GM18870 (cell line): Measurements from ENCODE around the gene KIT.

Source experiments
- ATAC-seq: cut with Tn5 transposase; IDR thresholded peaks from one replicate; pipeline ENCODE4 v1.9.1; 2021; ENCODE audit warnings: moderate library complexity; ENCODE audit not compliant: unreplicated experiment

KIT gene

GRCh38 chr4:54659749-54660535 lies 2.2 kb downstream of the KIT start:
- no peak for ATAC-seq

DNA sequence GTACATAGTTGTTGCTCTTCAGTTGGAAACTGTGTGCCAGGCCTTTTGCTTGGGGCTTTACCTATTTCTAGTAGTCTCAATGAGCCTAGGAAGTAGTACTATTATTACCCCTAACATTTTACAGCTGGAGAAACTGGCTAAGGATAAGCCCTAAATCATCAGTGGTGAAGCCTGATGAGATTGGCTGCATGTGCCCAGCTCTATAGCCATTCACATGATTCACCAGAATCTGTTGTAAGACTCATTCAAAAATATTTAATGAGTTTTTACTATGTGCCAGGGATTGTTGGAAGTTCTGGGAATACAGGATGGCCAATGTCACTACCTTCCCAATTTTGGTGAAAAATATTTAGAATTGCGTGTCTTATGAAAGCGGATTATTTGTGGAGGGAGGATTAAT lies 2.8 kb downstream of the KIT start:
- ATAC-seq: no peak

DNA sequence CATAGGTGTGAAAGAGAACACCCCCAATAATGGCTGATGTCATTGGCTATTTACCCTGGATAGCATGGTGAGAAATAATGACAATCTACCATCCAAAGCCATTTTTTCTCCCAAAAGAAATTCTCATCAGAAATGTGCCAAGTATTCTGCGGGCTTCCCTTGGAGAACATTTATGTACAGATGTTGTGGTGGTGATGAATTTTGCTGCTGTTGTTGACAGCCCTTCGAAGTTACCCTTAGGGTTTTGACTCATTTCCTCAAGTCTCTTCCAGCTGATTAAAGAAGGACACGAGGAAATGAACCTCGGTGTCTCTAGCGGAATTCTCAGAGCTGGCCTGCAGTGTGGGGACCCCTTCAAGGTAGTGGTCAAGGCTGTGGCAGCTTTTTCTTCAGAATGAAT lies 3.4 kb downstream of the KIT start:
- ATAC-seq: no peak

GRCh38 chr4:54661686-54662085 lies 3.9 kb downstream of the KIT start:
- ATAC-seq: no peak

DNA sequence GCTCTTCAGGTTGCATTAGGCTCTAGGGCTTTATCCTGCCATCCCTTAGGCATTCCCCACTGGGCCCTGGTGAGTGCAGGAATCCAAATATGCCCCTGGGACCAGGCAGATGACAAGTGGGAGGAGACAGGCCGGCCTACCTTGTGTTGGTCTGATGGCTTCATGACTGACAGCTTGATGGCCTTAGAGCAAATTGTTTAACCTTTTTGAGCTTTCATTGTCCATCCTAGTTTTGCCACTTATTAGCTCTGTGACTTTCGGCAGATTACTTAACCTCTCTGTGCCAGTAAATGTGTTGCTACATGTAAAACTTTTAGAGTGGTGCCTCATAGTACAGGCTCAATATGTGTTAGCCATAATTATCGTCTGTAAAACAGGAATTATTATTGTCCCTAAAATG lies 4.4 kb downstream of the KIT start:
- ATAC-seq: no peak

- no peak for ATAC-seq
Observed at GRCh38 chr4:54662901-54663585, 5.3 kb downstream of the KIT start.

DNA sequence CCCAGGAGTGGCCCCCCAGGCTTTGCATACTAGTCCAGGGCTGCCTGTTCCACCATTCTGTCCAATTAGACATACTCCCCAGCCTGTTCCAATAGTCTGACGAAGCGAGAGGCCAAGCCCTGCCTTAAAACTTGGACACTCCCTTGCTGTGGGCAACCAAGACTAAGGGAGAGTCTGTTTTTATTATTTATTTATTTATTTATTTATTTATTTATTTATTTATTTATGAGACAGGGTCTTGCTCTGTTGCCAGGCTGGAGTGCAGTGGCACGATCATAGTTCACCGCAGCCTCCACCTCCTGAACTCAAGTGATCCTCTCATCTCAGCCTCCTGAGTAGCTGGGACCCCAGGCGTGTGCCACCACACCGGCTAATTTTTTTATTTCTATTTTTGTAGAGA lies 6.6 kb downstream of the KIT start:
- no peak for ATAC-seq

- no peak for ATAC-seq
Observed at GRCh38 chr4:54668014-54668611, 10.4 kb downstream of the KIT start.

GRCh38 chr4:54669831-54670230 lies 12.1 kb downstream of the KIT start:
- no peak for ATAC-seq

- ATAC-seq: no peak
Observed at GRCh38 chr4:54675721-54676461, 18.1 kb downstream of the KIT start.

DNA sequence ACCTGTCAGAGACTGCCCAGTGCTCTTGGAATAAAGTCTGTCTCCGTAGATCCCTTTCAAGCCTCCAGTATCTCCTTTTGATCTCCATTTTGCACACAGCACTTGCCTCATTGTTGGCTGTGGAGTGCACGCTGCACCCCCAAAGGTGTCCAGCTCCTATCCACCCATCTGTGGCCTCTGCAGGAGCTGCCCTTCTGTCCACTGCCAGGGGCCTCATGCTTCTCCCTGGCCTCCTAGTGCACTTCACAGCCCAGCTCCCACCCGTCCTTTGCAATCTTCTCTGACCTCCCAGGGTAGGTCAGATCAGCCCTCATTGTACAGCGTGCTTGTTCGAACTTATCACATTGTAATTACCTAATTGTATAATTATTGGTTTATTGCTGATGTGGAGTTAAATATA lies 18.9 kb downstream of the KIT start:
- ATAC-seq: no peak

DNA sequence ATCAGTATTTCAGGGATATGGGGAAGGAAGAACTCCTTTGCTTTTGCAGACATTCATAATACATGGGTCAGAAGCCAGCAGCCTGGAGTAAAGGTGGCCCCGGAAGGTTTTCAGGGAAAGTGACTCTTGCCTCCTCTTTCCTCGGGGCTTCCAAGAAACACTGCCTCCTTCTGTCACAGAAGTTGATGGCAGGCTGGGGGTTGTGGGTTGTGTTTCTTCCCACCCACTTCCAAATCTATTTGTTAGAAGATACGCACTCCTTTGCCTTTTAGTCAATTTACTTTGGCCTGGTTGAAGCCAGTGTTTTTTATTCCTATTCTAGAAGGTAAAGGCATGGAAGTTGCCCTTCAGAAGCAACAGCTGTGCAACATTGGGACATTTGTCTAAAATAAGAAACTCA lies 19.7 kb downstream of the KIT start:
- ATAC-seq: no peak

DNA sequence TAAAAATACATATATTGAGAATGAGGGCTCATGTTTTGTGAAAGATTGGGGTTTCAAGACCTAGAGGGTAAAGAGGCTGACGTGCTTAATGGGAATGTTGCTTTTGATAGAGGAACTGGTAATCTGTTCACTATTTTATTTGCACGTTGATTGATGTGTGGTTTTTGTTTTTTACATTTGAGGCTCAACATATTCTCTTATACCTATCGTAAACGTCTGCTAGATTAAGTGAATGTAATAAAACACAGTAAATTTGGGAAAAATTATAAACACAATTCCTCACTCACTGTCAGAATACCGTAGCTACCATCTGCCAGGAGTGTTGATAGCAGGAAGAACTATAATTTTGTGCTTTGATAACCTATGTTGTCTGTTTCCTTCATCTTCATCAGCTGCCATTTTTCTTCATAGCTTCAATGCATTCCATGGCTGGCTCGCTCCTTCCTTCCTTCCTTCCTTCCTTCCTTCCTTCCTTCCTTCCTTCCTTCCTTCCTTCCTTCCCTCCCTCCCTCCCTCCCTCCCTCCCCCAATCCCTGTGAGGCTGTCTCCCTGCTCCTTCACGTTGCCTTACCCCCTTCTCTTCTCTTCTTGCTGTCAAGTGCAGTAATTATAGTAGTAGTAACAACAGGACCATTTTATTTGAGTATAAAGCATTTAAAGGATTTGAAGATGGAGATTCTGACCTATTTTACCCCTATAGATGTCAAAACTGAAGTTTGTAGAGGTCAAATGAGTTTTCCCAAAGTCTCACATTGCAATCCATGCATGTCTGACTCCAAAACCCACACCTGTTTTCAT lies 20.3 kb downstream of the KIT start:
- no peak for ATAC-seq

DNA sequence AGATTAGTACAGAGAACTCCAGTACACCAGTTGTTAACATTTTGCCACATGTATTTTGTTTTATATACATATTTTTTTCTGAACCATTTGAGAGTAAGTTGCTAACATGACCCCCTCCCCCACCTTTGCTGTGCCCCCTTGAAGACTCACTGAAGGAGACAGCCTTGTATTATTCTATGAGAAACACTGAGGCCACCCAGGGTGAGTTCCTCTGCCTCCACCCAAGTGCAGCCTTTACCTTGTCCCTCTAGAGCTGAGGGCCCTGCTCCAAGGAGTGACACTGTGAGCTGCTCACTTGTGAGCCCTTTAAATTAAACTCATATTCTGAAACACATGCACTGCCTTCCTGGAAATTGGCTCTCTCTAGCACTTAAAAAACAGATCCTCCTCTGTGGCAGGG lies 21.1 kb downstream of the KIT start:
- no peak for ATAC-seq

DNA sequence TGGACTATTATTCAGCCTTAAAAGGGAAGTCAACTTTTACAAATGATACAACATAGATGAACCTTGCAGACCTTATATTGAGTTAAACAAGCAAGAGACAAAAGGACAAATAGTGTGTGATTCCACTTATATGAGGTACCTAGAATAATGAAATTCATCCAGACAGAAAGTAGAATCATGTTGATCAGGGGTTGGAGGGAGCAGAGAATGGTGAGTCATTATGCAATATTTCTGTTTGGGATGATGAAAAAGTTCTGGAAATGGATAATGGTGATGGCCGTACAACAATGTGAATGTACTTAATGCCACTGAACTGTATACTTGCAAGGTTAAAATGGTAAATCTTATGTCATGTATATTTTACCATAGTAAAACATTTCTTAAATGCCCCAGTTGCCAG lies 22.1 kb downstream of the KIT start:
- no peak for ATAC-seq

- peak; percentile 66 for ATAC-seq
Observed at GRCh38 chr4:54683616-54684346, 26.0 kb downstream of the KIT start.

DNA sequence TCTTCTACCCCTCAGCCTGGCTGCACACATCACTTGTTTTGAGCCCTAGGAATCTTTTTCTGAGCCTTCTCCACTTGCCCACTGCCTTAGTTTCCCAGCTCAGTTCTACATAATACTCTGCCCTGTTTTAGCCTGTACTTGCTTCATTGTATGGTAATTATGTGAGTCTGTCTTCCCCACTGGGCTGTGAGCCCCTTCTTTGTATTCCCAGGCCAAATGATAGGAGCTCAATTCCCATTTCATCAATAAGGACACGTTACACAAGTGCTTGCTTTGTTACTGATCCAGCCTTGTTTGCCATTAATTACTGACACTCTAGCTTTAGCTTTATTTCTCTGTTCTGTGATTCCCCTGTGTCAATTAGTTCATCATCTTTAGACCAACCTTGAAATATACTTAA lies 28.1 kb downstream of the KIT start:
- no peak for ATAC-seq

DNA sequence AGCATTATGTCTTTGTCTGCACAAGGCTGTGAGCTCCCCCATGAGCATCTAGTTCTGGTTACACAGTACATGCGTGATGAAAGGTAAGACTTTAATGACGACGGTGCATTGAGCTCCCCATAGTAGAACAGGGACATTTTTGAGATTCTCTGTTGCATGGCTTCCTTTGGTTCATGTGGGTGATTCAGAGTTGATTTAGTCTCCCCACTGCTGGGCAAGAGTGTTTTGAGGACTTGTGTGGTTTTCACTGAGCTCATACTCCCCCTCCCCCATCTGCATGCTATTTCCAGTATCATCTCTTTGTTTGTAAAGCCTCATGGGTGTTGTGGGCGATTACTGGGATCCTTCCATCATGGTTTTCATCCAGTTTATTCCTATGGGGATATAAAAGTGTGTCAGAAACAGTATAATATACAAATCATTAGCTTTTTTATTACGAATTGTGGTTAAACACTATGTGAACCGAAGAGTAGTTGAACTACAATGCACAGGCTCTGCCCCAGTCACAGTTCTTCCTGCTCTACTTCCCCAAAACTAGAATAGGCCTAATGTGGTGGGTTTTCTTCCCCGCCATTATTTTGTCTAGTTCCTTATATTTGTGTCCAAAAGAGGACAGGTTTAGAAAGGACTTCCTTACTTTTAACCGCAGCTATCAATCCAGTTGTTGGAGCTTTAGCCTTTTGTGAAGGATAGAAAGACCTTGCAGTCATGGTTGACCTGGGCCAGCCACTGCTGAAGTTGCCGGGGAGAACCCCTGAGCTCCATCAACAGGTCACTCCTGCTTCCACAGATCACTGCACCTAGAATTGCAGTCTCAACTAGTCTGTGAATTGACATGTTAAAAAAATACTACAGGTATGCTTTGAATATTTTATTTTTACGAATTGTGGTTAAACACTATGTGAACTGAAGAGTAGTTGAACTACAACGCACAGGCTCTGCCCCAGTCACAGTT lies 30.4 kb downstream of the KIT start:
- no peak for ATAC-seq

DNA sequence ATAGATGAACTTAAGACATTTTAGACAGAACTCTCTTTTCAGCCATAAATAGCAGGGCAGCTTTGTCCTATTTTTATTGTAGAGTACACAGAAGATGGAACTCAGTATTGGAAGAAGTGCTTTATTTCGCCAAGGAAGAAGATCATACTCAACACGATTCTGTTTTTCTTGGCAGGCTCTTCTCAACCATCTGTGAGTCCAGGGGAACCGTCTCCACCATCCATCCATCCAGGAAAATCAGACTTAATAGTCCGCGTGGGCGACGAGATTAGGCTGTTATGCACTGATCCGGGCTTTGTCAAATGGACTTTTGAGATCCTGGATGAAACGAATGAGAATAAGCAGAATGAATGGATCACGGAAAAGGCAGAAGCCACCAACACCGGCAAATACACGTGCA lies 37.6 kb downstream of the KIT start:
- ATAC-seq: no peak
